Activated naive CD8-positive, alpha-beta T cell treated with anti-CD3 and anti-CD28 coated beads, Interleukin-2, amount 10 ng/mL, durations not matched to agents 7 days and 5 days (primary cell): ENCODE measurements around the gene MYO1D. TPM values are rescaled to one million over a fixed set of nuclear protein-coding genes. Genes with fewer than 3 reads are reported as not detected.

Source experiments
- ATAC-seq: fragments of 150-1000 bp; cut with Tn5 transposase; one replicate; pipeline ENCODE4 v1.10.0; 2021; ENCODE audit warnings: low read depth, moderate library complexity
- POLR2A ChIA-PET: fragments of 350-600 bp; sonication (Branson Sonifier 250); formaldehyde crosslinking; loops from one replicate; lab custom pipeline; 2021; ENCODE audit warnings: antibody characterized with exemption; lab: Charles Lee
- DNase-seq: peaks from one replicate; pipeline ENCODE4 v3.0.0; 2021
- H3K27ac Mint-ChIP-seq: one replicate; pipeline ENCODE4 v1.8.0; 2022; ENCODE audit warnings: mild to moderate bottlenecking, mixed read lengths
- H3K27me3 Mint-ChIP-seq: one replicate; pipeline ENCODE4 v1.8.0; 2022; ENCODE audit warnings: mild to moderate bottlenecking, moderate library complexity, mixed read lengths
- H3K36me3 Mint-ChIP-seq: one replicate; pipeline ENCODE4 v1.8.0; 2021; ENCODE audit warnings: mild to moderate bottlenecking, mixed read lengths
- H3K4me1 Mint-ChIP-seq: one replicate; pipeline ENCODE4 v1.8.0; 2021; ENCODE audit warnings: mixed read lengths
- H3K4me3 Mint-ChIP-seq: one replicate; pipeline ENCODE4 v1.8.0; 2022; ENCODE audit warnings: mild to moderate bottlenecking, moderate library complexity, mixed read lengths
- H3K9me3 Mint-ChIP-seq: one replicate; pipeline ENCODE4 v1.8.0; 2021; ENCODE audit warnings: mixed read lengths
- total RNA-seq, 2 experiments: library from RNA; stranded (reverse); gene quantifications; one replicate each; pipeline ENCODE4 v1.2.3, GENCODE V29; 2021

MYO1D gene
- total RNA-seq, 2 experiments from 2014 or later, result 5.5 to 9.0 TPM

GRCh38 chr17:32514606-32515005 lies 362.3 kb downstream of the MYO1D start:
- Mint-ChIP-seq H3K4me3 (no peak overlapping the region), H3K9me3 (no peaks in the 10 kb centered on the region), H3K36me3 (no peaks in the 10 kb centered on the region), H3K27ac (no peak overlapping the region), H3K4me1 (peaks cover 45% of the 10 kb centered on the region), H3K27me3 (no peaks in the 10 kb centered on the region)
- POLR2A ChIA-PET, result no interaction called here
- ATAC-seq, result no peak
- no peak for DNase-seq

- Mint-ChIP-seq H3K9me3 (no peaks in the 10 kb centered on the region), H3K36me3 (no peaks in the 10 kb centered on the region), H3K4me3 (no peak overlapping the region), H3K4me1 (peaks cover 42% of the 10 kb centered on the region), H3K27me3 (no peaks in the 10 kb centered on the region), H3K27ac (no peak overlapping the region)
- POLR2A ChIA-PET, result interaction anchor here (1.3 kb wide), 1 partner anchor 26 kb away, joined by 8 read pairs; the partner anchor contains the start of gene CDK5R1
- ATAC-seq, result no peak
- no peak for DNase-seq
These were observed 363.3 kb downstream of the MYO1D start for GRCh38 chr17:32513579-32513978.

GRCh38 chr17:32512328-32512727 lies 364.6 kb downstream of the MYO1D start:
- Mint-ChIP-seq H3K27ac (no peak overlapping the region), H3K27me3 (no peaks in the 10 kb centered on the region), H3K4me3 (no peak overlapping the region), H3K4me1 (peaks cover 37% of the 10 kb centered on the region), H3K9me3 (no peaks in the 10 kb centered on the region), H3K36me3 (no peaks in the 10 kb centered on the region)
- ATAC-seq, result no peak
- POLR2A ChIA-PET, result interaction anchor here (1.3 kb wide), 1 partner anchor 25 kb away, joined by 8 read pairs; the partner anchor contains the start of gene CDK5R1
- no peak for DNase-seq

GRCh38 chr17:32510466-32510865 lies 366.5 kb downstream of the MYO1D start:
- Mint-ChIP-seq H3K9me3 (no peaks in the 10 kb centered on the region), H3K27ac (no peak overlapping the region), H3K4me1 (peaks cover 22% of the 10 kb centered on the region), H3K4me3 (no peak overlapping the region), H3K36me3 (peaks cover 3% of the 10 kb centered on the region), H3K27me3 (no peaks in the 10 kb centered on the region)
- no peak for ATAC-seq
- DNase-seq, result no peak
- POLR2A ChIA-PET, result no interaction called here

GRCh38 chr17:32508926-32509325 lies 368.0 kb downstream of the MYO1D start:
- H3K4me3 Mint-ChIP-seq, result no peak overlapping the region

GRCh38 chr17:32504166-32504990 lies 372.5 kb downstream of the MYO1D start:
- Mint-ChIP-seq H3K9me3 (no peaks in the 10 kb centered on the region), H3K36me3 (peaks cover 3% of the 10 kb centered on the region), H3K27ac (peak overlapping the region; percentile 99), H3K4me3 (peak overlapping the region; percentile 60), H3K4me1 (peaks cover 37% of the 10 kb centered on the region), H3K27me3 (no peaks in the 10 kb centered on the region)
- ATAC-seq (no peak), DNase-seq (no peak)
- POLR2A ChIA-PET, result interaction anchor here (0.9 to 3.0 kb wide), 6 partner anchors 13 to 23 kb away, joined by 3 to 16 read pairs (median 10); partner anchors contain the start of gene CDK5R1

More at GRCh38 chr17:32508926-32509325, 368.0 kb downstream of the MYO1D start:
- no peaks in the 10 kb centered on the region for H3K9me3 Mint-ChIP-seq
- POLR2A ChIA-PET, result interaction anchor here (0.6 kb wide), 1 partner anchor 245 kb away, joined by 3 read pairs; no protein-coding TSS in a partner anchor
- ATAC-seq (no peak), DNase-seq (no peak)
- H3K27ac Mint-ChIP-seq, result no peak overlapping the region
- peaks cover 30% of the 10 kb centered on the region for H3K4me1 Mint-ChIP-seq
- no peaks in the 10 kb centered on the region for H3K27me3 Mint-ChIP-seq
- H3K36me3 Mint-ChIP-seq, result peaks cover 3% of the 10 kb centered on the region

- H3K4me1 Mint-ChIP-seq, result peaks cover 37% of the 10 kb centered on the region
- no peaks in the 10 kb centered on the region for H3K9me3 Mint-ChIP-seq
- peak overlapping the region; percentile 99 for H3K27ac Mint-ChIP-seq
- peak; percentile 57 for DNase-seq
- no peaks in the 10 kb centered on the region for H3K27me3 Mint-ChIP-seq
- POLR2A ChIA-PET, result interaction anchor here (0.8 to 3.0 kb wide), 7 partner anchors 8 to 24 kb away, joined by 3 to 16 read pairs (median 7); partner anchors contain the start of gene CDK5R1
- peaks cover 3% of the 10 kb centered on the region for H3K36me3 Mint-ChIP-seq
- H3K4me3 Mint-ChIP-seq, result peak overlapping the region; percentile 39
- peak; percentile 98 for ATAC-seq
These were observed 373.4 kb downstream of the MYO1D start for GRCh38 chr17:32503251-32504165.

- no peak for ATAC-seq
- H3K4me1 Mint-ChIP-seq, result peaks cover 37% of the 10 kb centered on the region
- no peak for DNase-seq
- H3K27me3 Mint-ChIP-seq, result no peaks in the 10 kb centered on the region
- peak overlapping the region; percentile 39 for H3K4me3 Mint-ChIP-seq
- H3K9me3 Mint-ChIP-seq, result no peaks in the 10 kb centered on the region
- POLR2A ChIA-PET, result interaction anchor here (1.4 to 3.0 kb wide), 3 partner anchors 14 to 17 kb away, joined by 7 to 16 read pairs (median 14); no protein-coding TSS in a partner anchor
- H3K36me3 Mint-ChIP-seq, result peaks cover 3% of the 10 kb centered on the region
- H3K27ac Mint-ChIP-seq, result peak overlapping the region; percentile 99
These were observed 374.2 kb downstream of the MYO1D start for GRCh38 chr17:32502710-32503109.

GRCh38 chr17:32502013-32502412 lies 374.9 kb downstream of the MYO1D start:
- Mint-ChIP-seq H3K27me3 (no peaks in the 10 kb centered on the region), H3K4me3 (peak overlapping the region; percentile 31), H3K36me3 (peaks cover 3% of the 10 kb centered on the region), H3K27ac (peak overlapping the region; percentile 99), H3K9me3 (no peaks in the 10 kb centered on the region), H3K4me1 (peaks cover 35% of the 10 kb centered on the region)
- DNase-seq (no peak), ATAC-seq (no peak)
- POLR2A ChIA-PET, result interaction anchor here (1.7 kb wide), 1 partner anchor 15 kb away, joined by 3 read pairs; the partner anchor contains the start of gene CDK5R1

GRCh38 chr17:32498391-32498790 lies 378.5 kb downstream of the MYO1D start:
- no peak for ATAC-seq
- H3K9me3 Mint-ChIP-seq, result no peaks in the 10 kb centered on the region
- no peaks in the 10 kb centered on the region for H3K36me3 Mint-ChIP-seq
- no peaks in the 10 kb centered on the region for H3K27me3 Mint-ChIP-seq
- peaks cover 18% of the 10 kb centered on the region for H3K4me1 Mint-ChIP-seq
- H3K4me3 Mint-ChIP-seq, result no peak overlapping the region
- H3K27ac Mint-ChIP-seq, result no peak overlapping the region
- POLR2A ChIA-PET, result interaction anchor here (1.9 kb wide), 1 partner anchor 12 kb away, joined by 5 read pairs; the partner anchor contains the start of gene CDK5R1
- DNase-seq, result no peak

GRCh38 chr17:32497431-32498205 lies 379.3 kb downstream of the MYO1D start:
- ATAC-seq (no peak), DNase-seq (no peak)
- no peaks in the 10 kb centered on the region for H3K36me3 Mint-ChIP-seq
- H3K4me3 Mint-ChIP-seq, result no peak overlapping the region
- H3K27ac Mint-ChIP-seq, result peak overlapping the region; percentile 65
- POLR2A ChIA-PET, result interaction anchor here (1.2 kb wide), 1 partner anchor 11 kb away, joined by 3 read pairs; the partner anchor contains the start of gene CDK5R1
- no peaks in the 10 kb centered on the region for H3K27me3 Mint-ChIP-seq
- H3K4me1 Mint-ChIP-seq, result peaks cover 20% of the 10 kb centered on the region
- H3K9me3 Mint-ChIP-seq, result no peaks in the 10 kb centered on the region

GRCh38 chr17:32496395-32497073 lies 380.4 kb downstream of the MYO1D start:
- Mint-ChIP-seq H3K36me3 (no peaks in the 10 kb centered on the region), H3K27ac (peak overlapping the region; percentile 60), H3K4me1 (peaks cover 24% of the 10 kb centered on the region), H3K27me3 (no peaks in the 10 kb centered on the region), H3K9me3 (no peaks in the 10 kb centered on the region), H3K4me3 (no peak overlapping the region)
- POLR2A ChIA-PET, result interaction anchor here (1.0 to 1.5 kb wide), 4 partner anchors 10 to 52 kb away, joined by 3 to 7 read pairs (median 4); partner anchors contain the start of genes CDK5R1 and PSMD11
- DNase-seq (no peak), ATAC-seq (no peak)
